Ovary (tissue), 3 donors: ENCODE measurements around the gene ZNF358.

Experiments used
- CTCF ChIP-seq, 3 donors: fragments of 450-650 bp in 2 of 3; fragments of 200-600 bp in 1 of 3; IDR thresholded peaks; one replicate each; pipeline versions ENCODE4 v1.5.1 to v1.8.0; 2016 to 2022; ENCODE audit warnings: antibody characterized with exemption in 3 of 3, mild to moderate bottlenecking in 1 of 3
- POLR2A ChIP-seq: fragments of 450-650 bp; IDR thresholded peaks from one replicate; pipeline ENCODE4 v1.6.1; 2017; ENCODE audit warnings: antibody characterized with exemption, mild to moderate bottlenecking, moderate library complexity
- donor health status: DM: no; HTN: no; CAD: no.

- TF ChIP-seq CTCF (IDR thresholded peaks at IDR 0.05) (no peak), POLR2A (no peak)
Measured at GRCh38 chr19:7535998-7536695, 20.2 kb downstream of the ZNF358 start.
